K562 (cell line): ENCODE data around the gene SNCA. TPM values are rescaled to one million over a fixed set of nuclear protein-coding genes. Genes with fewer than 3 reads are reported as not detected.

Experiments used
- ATAC-seq: fragments of 200-7000 bp; cut with Tn5 transposase; 3 replicates; pipeline ENCODE4 v1.9.1; 2020; ENCODE audit warnings: moderate library complexity
- BruUV-seq: library from RNA; stranded (reverse); fragments of 400-500 nt; replicated peaks from 2 replicates; lab custom pipeline; 2021; lab: Mats Ljungman, UMichigan
- CTCF ChIA-PET: fragments of 300-600 bp; formaldehyde crosslinking; extraction: SDS; loops from one replicate; lab custom pipeline; 2021; ENCODE audit warnings: low intra/inter-chr PET ratio; lab: Yijun Ruan, JAX
- POLR2A ChIA-PET: fragments of 300-600, 350-650 bp; sonication (Branson Sonifier 250); formaldehyde crosslinking; extraction: SDS; loops from one replicate; lab custom pipeline; 2021; ENCODE audit warnings: antibody characterized with exemption, inconsistent platforms; lab: Yijun Ruan, JAX
- DNase-seq, 4 experiments: peaks; one replicate each; pipeline versions ENCODE4 v3.0.0 to v3.0.0-alpha.2; 2011 to 2018; ENCODE audit warnings: low spot score in 3 of 4, mixed read lengths in 3 of 4; ENCODE audit errors: extremely low read depth in 1 of 4
- FAIRE-seq: peaks from 2 replicates; lab custom pipeline; 2011; peaks lifted over from hg19 to GRCh38; lab: Jason Lieb, UNC
- H2AFZ ChIP-seq: 2 replicates; pipeline ENCODE4 v1.6.0; 2011; ENCODE audit warnings: low read depth, low read length, control low read depth, inconsistent platforms
- H3K27ac ChIP-seq: fragments of 200-600 bp; 3 replicates; pipeline ENCODE4 v1.8.0; 2011; ENCODE audit warnings: low read depth, mild to moderate bottlenecking, control low read depth, inconsistent platforms, low read length, moderate library complexity, mixed read lengths; ENCODE audit errors: extremely low read depth
- H3K27me3 ChIP-seq, 2 experiments: fragments of 300-600 bp in 1 of 2; 2 replicates in 1 of 2; 3 replicates in 1 of 2; pipeline versions ENCODE4 v1.6.0 to v1.8.0; 2011; ENCODE audit warnings: inconsistent platforms in 2 of 2, low read length in 2 of 2, mild to moderate bottlenecking in 1 of 2, mixed read lengths in 1 of 2, moderate library complexity in 1 of 2; ENCODE audit not compliant: control insufficient read depth in 2 of 2, insufficient read depth in 2 of 2
- H3K36me3 ChIP-seq: fragments of 300-600 bp; 3 replicates; pipeline ENCODE4 v1.8.0; 2011; ENCODE audit warnings: mild to moderate bottlenecking, low read length, inconsistent platforms; ENCODE audit not compliant: control insufficient read depth, insufficient read depth
- H3K4me1 ChIP-seq, 2 experiments: fragments of 200-600 bp in 1 of 2; replicated peaks in 1 of 2; 2 replicates in 1 of 2; 3 replicates in 1 of 2; pipeline versions ENCODE4 v1.5.1 to v1.8.0; 2011; ENCODE audit warnings: inconsistent platforms in 2 of 2, low read length in 2 of 2, mild to moderate bottlenecking in 1 of 2, mixed read lengths in 1 of 2, moderate library complexity in 1 of 2; ENCODE audit not compliant: control insufficient read depth in 2 of 2, insufficient read depth in 2 of 2
- H3K4me2 ChIP-seq: 2 replicates; pipeline ENCODE4 v1.6.1; 2011; ENCODE audit warnings: low read length, control low read depth, inconsistent platforms, mixed read lengths; ENCODE audit not compliant: insufficient read depth
- H3K4me3 ChIP-seq: fragments of 200-600 bp; sonication (generic), shearing (Covaris generic); 2 replicates; pipeline ENCODE4 v1.5.1; 2016; ENCODE audit warnings: control low read depth, inconsistent platforms
- H3K79me2 ChIP-seq: fragments of 200-600 bp; 3 replicates; pipeline ENCODE4 v1.8.0; 2011; ENCODE audit warnings: low read length, inconsistent platforms; ENCODE audit not compliant: control insufficient read depth, insufficient read depth
- H3K9ac ChIP-seq, 2 experiments: 2 replicates each; pipeline versions ENCODE4 v1.6.0 to v1.6.1; 2011; ENCODE audit warnings: low read depth in 2 of 2, low read length in 2 of 2, control low read depth in 1 of 2, inconsistent platforms in 1 of 2, mild to moderate bottlenecking in 1 of 2, mixed read lengths in 1 of 2; ENCODE audit not compliant: insufficient read depth in 1 of 2
- H3K9me1 ChIP-seq: one replicate; pipeline ENCODE4 v1.6.0; 2011; ENCODE audit warnings: inconsistent platforms, mild to moderate bottlenecking, low read length, moderate library complexity; ENCODE audit not compliant: control insufficient read depth, insufficient read depth
- H3K9me3 ChIP-seq: replicated peaks from 2 replicates; pipeline ENCODE4 v1.5.1; 2011; ENCODE audit warnings: low read depth, low read length, inconsistent platforms; ENCODE audit not compliant: control insufficient read depth, insufficient read depth
- H4K20me1 ChIP-seq: replicated peaks from 2 replicates; pipeline ENCODE4 v1.6.1; 2011; ENCODE audit warnings: low read length, inconsistent platforms, mixed read lengths; ENCODE audit not compliant: control insufficient read depth, insufficient read depth
- CBFA2T3 ChIP-seq: fragments of 450-650 bp; IDR thresholded peaks from 2 replicates; pipeline ENCODE4 v1.6.1; 2017
- ESRRB ChIP-seq: fragments of 250-450 bp; sonication (Bioruptor Pico); IDR thresholded peaks from 2 replicates; pipeline ENCODE4 v1.5.0; 2020; ENCODE audit warnings: mild to moderate bottlenecking, moderate library complexity, borderline replicate concordance
- FOS ChIP-seq: IDR thresholded peaks from 3 replicates; pipeline ENCODE4 v1.6.1; 2011; ENCODE audit not compliant: insufficient read length; ENCODE audit errors: extremely low read depth
- MAFG ChIP-seq: fragments of 450-650 bp; conservative IDR thresholded peaks from 2 replicates; pipeline ENCODE4 v1.6.1; 2016; ENCODE audit warnings: missing genetic modification characterization, missing compliant biosample characterization
- MBD1 ChIP-seq: fragments of 250-450 bp; sonication (Bioruptor Pico); IDR thresholded peaks from 2 replicates; pipeline ENCODE4 v1.8.0; 2022; ENCODE audit warnings: inconsistent platforms
- SPI1 ChIP-seq: IDR thresholded peaks from 2 replicates; pipeline ENCODE4 v1.6.1; 2011; ENCODE audit warnings: low read depth, low read length, control low read depth, borderline replicate concordance
- TAF7 ChIP-seq: fragments of 450-650 bp; IDR thresholded peaks from 2 replicates; pipeline ENCODE4 v1.6.1; 2016; ENCODE audit warnings: missing genetic modification characterization, missing compliant biosample characterization
- U2AF1 ChIP-seq: fragments of 200-400 bp; formaldehyde crosslinking; optimal IDR thresholded peaks from 2 replicates; pipeline ENCODE3; 2017; ENCODE audit warnings: mild to moderate bottlenecking, low read depth, low read length, moderate library complexity
- ZC3H11A ChIP-seq: IDR thresholded peaks from 2 replicates; pipeline ENCODE4 v1.6.1; 2012; ENCODE audit warnings: low read depth, low read length, improper control_type of control experiment
- ZFPM2 ChIP-seq: fragments of 250-450 bp; sonication (Bioruptor Pico); IDR thresholded peaks from 2 replicates; pipeline ENCODE4 v1.5.1; 2022; ENCODE audit warnings: mild to moderate bottlenecking
- WGBS: fragments of 100-300 bp; shearing (Covaris generic); methylation state at CpG from one replicate; pipeline ENCODE4 v1.1.6; 2016; ENCODE audit warnings: low coverage, mixed read lengths; ENCODE audit not compliant: insufficient coverage; ENCODE audit errors: missing lambda C conversion rate; 5-methylcytosine and 5-hydroxymethylcytosine counted together
- in situ Hi-C: fragments of 300-500 bp; cut with MboI; formaldehyde crosslinking; loops from 4 replicates; pipeline ENCODE4 v1.15.0; 2018; ENCODE audit warnings: inconsistent platforms, mixed read lengths
- intact Hi-C: fragments of 100-400 bp; cut with micrococcal nuclease; formaldehyde crosslinking; loops from 2 replicates; pipeline ENCODE4 v1.14.2; 2022
- polyA plus RNA-seq, 8 experiments: library from polyadenylated mRNA; depleted of rRNA in 4 of 8; stranded (reverse) in 5 of 8; unstranded in 3 of 8; fragments of >200 nt; fragmentation: Nextera tagmentation in 2 of 8; fragmentation: Illumina TruSeq in 1 of 8; extraction: Ambion mirVana in 2 of 8; extraction: Trizol in 1 of 8; gene quantifications; 2 replicates each; pipeline versions ENCODE4 v1.2.1 to v1.2.3, GENCODE V29; 2011 to 2014; ENCODE audit warnings: inconsistent platforms in 1 of 8, missing spikeins in 1 of 8
- total RNA-seq, 7 experiments: library from RNA; depleted of rRNA in 6 of 7; stranded (reverse); fragments of >200 nt in 6 of 7; fragmentation: Illumina TruSeq in 2 of 7; extraction: Trizol in 2 of 7; gene quantifications; 2 replicates each; pipeline versions ENCODE4 v1.2.1 to v1.2.3, GENCODE V29; 2011 to 2021; ENCODE audit warnings: low replicate concordance in 1 of 7
- TF ChIP-seq, protein P1 (sequence below): fragments of 450-650 bp; IDR thresholded peaks from 2 replicates; pipeline ENCODE4 v1.6.1; 2018; ENCODE audit not compliant: partially characterized antibody

The SNCA gene
- total and polyA plus RNA-seq, 9 of the 15 experiments (the other 6 are each of a cell fraction or from before 2014, with no cell fraction given): 1.7 to 12.6 (median 3.6) TPM

GRCh38 chr4:89855236-89855635, 18.3 kb upstream of the SNCA start:
- Histone ChIP-seq H3K27ac (no peak overlapping the region), H3K27me3 (no peaks in the 10 kb centered on the region), H4K20me1 (no peaks in the 10 kb centered on the region), H3K79me2 (no peaks in the 10 kb centered on the region), H3K4me2 (no peak overlapping the region), H3K36me3 (no peaks in the 10 kb centered on the region), H3K9me3 (no peaks in the 10 kb centered on the region), H2AFZ (no peak overlapping the region), H3K9ac (no peak overlapping the region), H3K4me1 (no peaks in the 10 kb centered on the region; a peak in 1 of 5 replicates), H3K4me3 (no peak overlapping the region), H3K9me1 (no peaks in the 10 kb centered on the region)
- ChIA-PET POLR2A (no interaction called here), CTCF (no interaction called here)
- TF ChIP-seq CBFA2T3 (peak; percentile 36; the same call in 1 of the 2 replicates), U2AF1 (no peak)
- FAIRE-seq (no peak), ATAC-seq (no peak; the same call in 2 of the 3 replicates), DNase-seq (peak in 1 of 4 experiments; percentile 8)
- WGBS: 0% methylated on average over 3 of the region's 3 CpGs
- intact Hi-C loops (no loop called here), in situ Hi-C loops (no loop called here)
- no TSS peak for BruUV-seq

- Histone ChIP-seq H3K9me3 (no peaks in the 10 kb centered on the region), H2AFZ (no peak overlapping the region), H3K27me3 (no peaks in the 10 kb centered on the region), H3K4me1 (no peaks in the 10 kb centered on the region), H4K20me1 (no peaks in the 10 kb centered on the region), H3K79me2 (no peaks in the 10 kb centered on the region), H3K9me1 (no peaks in the 10 kb centered on the region), H3K36me3 (no peaks in the 10 kb centered on the region), H3K4me3 (no peak overlapping the region), H3K27ac (no peak overlapping the region), H3K9ac (no peak overlapping the region), H3K4me2 (no peak overlapping the region)
- WGBS: 20% methylated on average over 1 of the region's 1 CpG
- ChIA-PET POLR2A (no interaction called here), CTCF (no interaction called here)
- ATAC-seq (no peak), FAIRE-seq (no peak), DNase-seq (no peak)
- BruUV-seq: no TSS peak
- in situ Hi-C loops (no loop called here), intact Hi-C loops (no loop called here)
- no peak for TF ChIP-seq MAFG
- no peak for TF ChIP-seq ZC3H11A
- no peak for TF ChIP-seq ZFPM2 (CRISPR knock-in tag)
- TF ChIP-seq, protein P1, sequence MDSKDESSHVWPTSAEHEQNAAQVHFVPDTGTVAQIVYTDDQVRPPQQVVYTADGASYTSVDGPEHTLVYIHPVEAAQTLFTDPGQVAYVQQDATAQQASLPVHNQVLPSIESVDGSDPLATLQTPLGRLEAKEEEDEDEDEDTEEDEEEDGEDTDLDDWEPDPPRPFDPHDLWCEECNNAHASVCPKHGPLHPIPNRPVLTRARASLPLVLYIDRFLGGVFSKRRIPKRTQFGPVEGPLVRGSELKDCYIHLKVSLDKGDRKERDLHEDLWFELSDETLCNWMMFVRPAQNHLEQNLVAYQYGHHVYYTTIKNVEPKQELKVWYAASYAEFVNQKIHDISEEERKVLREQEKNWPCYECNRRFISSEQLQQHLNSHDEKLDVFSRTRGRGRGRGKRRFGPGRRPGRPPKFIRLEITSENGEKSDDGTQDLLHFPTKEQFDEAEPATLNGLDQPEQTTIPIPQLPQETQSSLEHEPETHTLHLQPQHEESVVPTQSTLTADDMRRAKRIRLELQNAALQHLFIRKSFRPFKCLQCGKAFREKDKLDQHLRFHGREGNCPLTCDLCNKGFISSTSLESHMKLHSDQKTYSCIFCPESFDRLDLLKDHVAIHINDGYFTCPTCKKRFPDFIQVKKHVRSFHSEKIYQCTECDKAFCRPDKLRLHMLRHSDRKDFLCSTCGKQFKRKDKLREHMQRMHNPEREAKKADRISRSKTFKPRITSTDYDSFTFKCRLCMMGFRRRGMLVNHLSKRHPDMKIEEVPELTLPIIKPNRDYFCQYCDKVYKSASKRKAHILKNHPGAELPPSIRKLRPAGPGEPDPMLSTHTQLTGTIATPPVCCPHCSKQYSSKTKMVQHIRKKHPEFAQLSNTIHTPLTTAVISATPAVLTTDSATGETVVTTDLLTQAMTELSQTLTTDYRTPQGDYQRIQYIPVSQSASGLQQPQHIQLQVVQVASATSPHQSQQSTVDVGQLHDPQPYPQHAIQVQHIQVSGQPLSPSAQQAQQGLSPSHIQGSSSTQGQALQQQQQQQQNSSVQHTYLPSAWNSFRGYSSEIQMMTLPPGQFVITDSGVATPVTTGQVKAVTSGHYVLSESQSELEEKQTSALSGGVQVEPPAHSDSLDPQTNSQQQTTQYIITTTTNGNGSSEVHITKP: no peak
- TF ChIP-seq SPI1: no peak
- no peak for TF ChIP-seq MBD1
- TF ChIP-seq FOS: no peak
- no peak for TF ChIP-seq TAF7 (tag)
- no peak for TF ChIP-seq ESRRB (CRISPR knock-in tag)
These were observed 10.8 kb upstream of the SNCA start for GRCh38 chr4:89847571-89848325.
